Measurements from ENCODE around the gene DZIP3.

GRCh38 chr3:108629974-108630373 is 40.5 kb downstream of the DZIP3 start:
- no peak for TF ChIP-seq CTCF (IDR thresholded peaks at IDR 0.05)
- TF ChIP-seq POLR2A (IDR thresholded peaks at IDR 0.05) = no peak

All from testis (tissue), 2 donors.